PFSK-1 (cell line): ENCODE data around the gene CDKN2C.

Experiments
- FOXP2 ChIP-seq: optimal IDR thresholded peaks from 2 replicates; pipeline ENCODE3; 2011; ENCODE audit warnings: borderline replicate concordance, control low read depth, inconsistent platforms; ENCODE audit not compliant: insufficient read depth; ENCODE audit errors: extremely low read length, extremely low read depth
- POLR2AphosphoS5 ChIP-seq: IDR thresholded peaks from 2 replicates; pipeline ENCODE4 v1.6.1; 2012; ENCODE audit warnings: low read depth, mild to moderate bottlenecking, control low read depth, low read length, moderate library complexity
- SIN3A ChIP-seq: IDR thresholded peaks from 2 replicates; pipeline ENCODE4 v1.6.1; 2012; ENCODE audit warnings: mild to moderate bottlenecking, low read length, moderate library complexity, borderline replicate concordance; ENCODE audit not compliant: insufficient read depth
- TAF1 ChIP-seq: IDR thresholded peaks from 2 replicates; pipeline ENCODE4 v1.6.1; 2012; ENCODE audit warnings: low read length, control low read depth, borderline replicate concordance; ENCODE audit not compliant: insufficient read depth
- TF ChIP-seq, protein P1 (sequence below), 2 experiments: IDR thresholded peaks; 2 replicates each; pipeline versions ENCODE4 v1.6.1 to v1.8.0; 2011 to 2012; ENCODE audit warnings: low read depth in 2 of 2, low read length in 2 of 2, control low read depth in 1 of 2, inconsistent platforms in 1 of 2, mild to moderate bottlenecking in 1 of 2, moderate library complexity in 1 of 2; ENCODE audit not compliant: insufficient read depth in 1 of 2

The CDKN2C gene

GRCh38 chr1:50978852-50979781 is 9.1 kb downstream of the CDKN2C start:
- no peak for TF ChIP-seq POLR2AphosphoS5
- no peak for TF ChIP-seq TAF1
- no peak for TF ChIP-seq SIN3A
- TF ChIP-seq, protein P1, sequence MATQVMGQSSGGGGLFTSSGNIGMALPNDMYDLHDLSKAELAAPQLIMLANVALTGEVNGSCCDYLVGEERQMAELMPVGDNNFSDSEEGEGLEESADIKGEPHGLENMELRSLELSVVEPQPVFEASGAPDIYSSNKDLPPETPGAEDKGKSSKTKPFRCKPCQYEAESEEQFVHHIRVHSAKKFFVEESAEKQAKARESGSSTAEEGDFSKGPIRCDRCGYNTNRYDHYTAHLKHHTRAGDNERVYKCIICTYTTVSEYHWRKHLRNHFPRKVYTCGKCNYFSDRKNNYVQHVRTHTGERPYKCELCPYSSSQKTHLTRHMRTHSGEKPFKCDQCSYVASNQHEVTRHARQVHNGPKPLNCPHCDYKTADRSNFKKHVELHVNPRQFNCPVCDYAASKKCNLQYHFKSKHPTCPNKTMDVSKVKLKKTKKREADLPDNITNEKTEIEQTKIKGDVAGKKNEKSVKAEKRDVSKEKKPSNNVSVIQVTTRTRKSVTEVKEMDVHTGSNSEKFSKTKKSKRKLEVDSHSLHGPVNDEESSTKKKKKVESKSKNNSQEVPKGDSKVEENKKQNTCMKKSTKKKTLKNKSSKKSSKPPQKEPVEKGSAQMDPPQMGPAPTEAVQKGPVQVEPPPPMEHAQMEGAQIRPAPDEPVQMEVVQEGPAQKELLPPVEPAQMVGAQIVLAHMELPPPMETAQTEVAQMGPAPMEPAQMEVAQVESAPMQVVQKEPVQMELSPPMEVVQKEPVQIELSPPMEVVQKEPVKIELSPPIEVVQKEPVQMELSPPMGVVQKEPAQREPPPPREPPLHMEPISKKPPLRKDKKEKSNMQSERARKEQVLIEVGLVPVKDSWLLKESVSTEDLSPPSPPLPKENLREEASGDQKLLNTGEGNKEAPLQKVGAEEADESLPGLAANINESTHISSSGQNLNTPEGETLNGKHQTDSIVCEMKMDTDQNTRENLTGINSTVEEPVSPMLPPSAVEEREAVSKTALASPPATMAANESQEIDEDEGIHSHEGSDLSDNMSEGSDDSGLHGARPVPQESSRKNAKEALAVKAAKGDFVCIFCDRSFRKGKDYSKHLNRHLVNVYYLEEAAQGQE (IDR thresholded peaks at IDR 0.05; ENCODE audit: insufficient read depth in 1 of 2, low read depth in 2 of 2, low read length in 2 of 2): no peak
- TF ChIP-seq FOXP2: no peak

- TF ChIP-seq, protein P1 (IDR thresholded peaks at IDR 0.05; ENCODE audit: insufficient read depth in 1 of 2, low read depth in 2 of 2, low read length in 2 of 2): no peak
- TF ChIP-seq POLR2AphosphoS5 (no peak), SIN3A (no peak), FOXP2 (no peak), TAF1 (no peak)
Observed at GRCh38 chr1:50979937-50980336, 9.9 kb downstream of the CDKN2C start.

GRCh38 chr1:50980505-50980904 is 10.5 kb downstream of the CDKN2C start:
- TF ChIP-seq FOXP2 (no peak), SIN3A (no peak), POLR2AphosphoS5 (no peak), TAF1 (no peak)
- TF ChIP-seq, protein P1 (IDR thresholded peaks at IDR 0.05; ENCODE audit: insufficient read depth in 1 of 2, low read depth in 2 of 2, low read length in 2 of 2): no peak

DNA sequence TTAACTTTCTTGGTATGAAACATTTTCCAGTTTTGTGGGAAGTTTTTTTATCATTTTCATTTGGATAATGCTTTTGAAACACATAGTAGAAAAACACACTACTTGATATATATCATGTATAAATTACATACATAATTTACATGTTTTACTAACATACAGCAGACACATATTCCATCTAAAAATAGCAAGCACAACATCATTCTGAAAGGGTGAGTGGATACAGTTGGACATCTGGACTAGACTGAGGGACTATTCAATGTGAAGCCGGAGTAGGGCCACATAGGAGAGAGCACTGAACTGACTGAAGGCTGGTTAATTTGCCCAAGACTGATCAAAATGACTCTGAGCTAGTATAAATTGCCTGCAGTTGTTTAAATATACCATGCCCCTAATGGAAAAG is 11.7 kb downstream of the CDKN2C start:
- TF ChIP-seq TAF1 (no peak), SIN3A (no peak), FOXP2 (no peak), POLR2AphosphoS5 (no peak)
- TF ChIP-seq, protein P1 (IDR thresholded peaks at IDR 0.05; ENCODE audit: insufficient read depth in 1 of 2, low read depth in 2 of 2, low read length in 2 of 2): no peak
